GM18502 (cell line): Measurements from ENCODE around the gene WNT3A.

Experiments
- ATAC-seq: cut with Tn5 transposase; IDR thresholded peaks from one replicate; pipeline ENCODE4 v1.9.1; 2021; ENCODE audit warnings: mild to moderate bottlenecking; ENCODE audit not compliant: unreplicated experiment, poor library complexity

The WNT3A gene

GRCh38 chr1:228108055-228108690, 101.4 kb downstream of the WNT3A start:
- ATAC-seq: no peak

GRCh38 chr1:228108742-228109072, 101.9 kb downstream of the WNT3A start:
- ATAC-seq: no peak

GRCh38 chr1:228109073-228109961, 102.5 kb downstream of the WNT3A start, which contains the start of gene MRPL55:
TSS of gene MRPL55 (minus strand) at chr1:228109299. CDS start at chr1:228108260, 1,039 bp downstream.
- ATAC-seq: peak; percentile 90

GRCh38 chr1:228109962-228110488, 103.2 kb downstream of the WNT3A start:
- ATAC-seq: no peak

GRCh38 chr1:228110556-228110955, 103.8 kb downstream of the WNT3A start:
- no peak for ATAC-seq
